ENCODE results near the gene CNOT10.
A peak's percentile ranks its signal among the peaks of the same experiment; 100 is the strongest.
"Not testable (repeated sequence)": the region's sequence is repeated elsewhere in the genome, so short reads cannot be mapped to it uniquely, and the experiment has no call there.

Gene CNOT10

DNA sequence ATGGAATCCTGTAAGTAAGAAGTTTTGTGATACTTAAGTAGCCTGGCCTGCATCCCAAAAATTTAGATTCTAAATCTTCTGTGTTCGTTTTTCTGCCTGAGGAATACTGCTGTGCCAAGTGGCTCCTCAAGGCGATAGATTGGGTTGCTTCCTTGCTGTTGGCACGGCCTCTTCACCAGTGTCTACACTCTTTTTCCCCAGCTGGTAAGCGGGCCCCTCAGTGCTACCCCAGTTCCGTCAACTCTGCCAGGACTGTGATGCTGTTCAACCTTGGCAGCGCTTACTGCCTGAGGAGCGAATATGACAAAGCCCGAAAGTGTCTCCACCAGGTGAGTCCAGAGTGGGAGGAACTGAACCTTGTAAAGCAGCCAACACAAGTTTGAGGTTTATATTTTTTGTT, 79.5 kb downstream of the CNOT10 start:
- DNase-seq = no peak

GRCh38 chr3:32778389-32778788, 93.4 kb downstream of the CNOT10 start:
- peak; percentile 48 for DNase-seq

- no peak for DNase-seq
These were observed 95.2 kb downstream of the CNOT10 start for GRCh38 chr3:32780071-32780734.

GRCh38 chr3:32780735-32781210, 95.8 kb downstream of the CNOT10 start:
- DNase-seq = peak; percentile 61

DNA sequence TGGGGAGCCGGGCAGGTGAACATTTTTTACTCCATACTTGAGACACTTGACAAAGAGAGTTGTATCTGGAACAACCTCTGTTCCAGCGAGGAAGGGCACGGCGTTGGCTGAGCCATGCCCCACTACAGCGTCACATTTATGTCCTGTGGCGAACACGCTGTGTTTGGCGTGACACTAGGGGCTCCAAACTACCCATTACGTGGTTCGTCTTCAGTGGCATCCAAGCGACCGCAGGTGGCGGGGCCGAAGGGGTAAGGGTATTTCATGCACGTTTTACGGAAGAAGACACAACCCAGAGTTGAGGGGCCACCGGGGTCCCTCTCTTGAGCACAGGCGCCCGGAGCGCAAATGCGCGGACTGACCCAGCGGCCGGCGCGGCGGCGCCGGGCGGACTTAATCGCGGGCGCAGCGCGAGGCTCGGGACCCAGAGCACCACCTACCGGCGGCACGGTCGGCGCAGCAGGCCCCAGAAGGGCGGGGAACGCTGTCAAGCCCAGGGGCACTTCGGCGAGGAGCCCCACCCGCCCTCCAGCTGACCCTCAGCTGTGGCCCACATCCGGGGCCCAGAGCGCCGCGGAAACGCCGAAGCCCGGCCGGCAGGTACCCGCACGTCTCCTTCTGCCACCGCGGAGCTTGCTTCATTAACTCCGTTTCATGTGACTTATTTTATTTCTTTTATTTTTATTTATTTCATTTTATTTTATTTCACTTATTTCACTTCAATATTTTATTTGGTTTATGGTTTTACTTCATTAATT, 96.4 kb downstream of the CNOT10 start:
- DNase-seq = peak; percentile 92

- DNase-seq = not testable (repeated sequence)
These were observed 96.9 kb downstream of the CNOT10 start for GRCh38 chr3:32781969-32782270.

DNA sequence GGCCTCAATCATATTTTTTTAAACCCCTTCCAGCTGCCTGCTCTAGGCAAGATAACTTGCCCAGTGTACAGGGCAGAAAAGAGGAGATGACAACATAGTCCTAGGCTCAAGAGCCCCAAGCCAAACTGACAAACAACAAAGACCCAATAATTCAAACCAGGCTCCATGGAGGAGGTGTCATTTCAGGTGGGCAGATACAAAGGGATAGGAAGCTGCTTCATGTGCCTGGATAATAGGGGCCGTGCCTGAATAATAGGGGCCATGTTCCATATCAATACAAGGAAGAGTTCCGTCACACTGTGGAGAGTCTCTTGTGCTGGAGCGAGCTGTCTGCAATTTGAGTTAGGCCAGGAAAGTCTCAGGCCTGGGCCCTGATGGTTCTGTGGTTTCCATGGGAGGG, 97.4 kb downstream of the CNOT10 start:
- no peak for DNase-seq

DNA sequence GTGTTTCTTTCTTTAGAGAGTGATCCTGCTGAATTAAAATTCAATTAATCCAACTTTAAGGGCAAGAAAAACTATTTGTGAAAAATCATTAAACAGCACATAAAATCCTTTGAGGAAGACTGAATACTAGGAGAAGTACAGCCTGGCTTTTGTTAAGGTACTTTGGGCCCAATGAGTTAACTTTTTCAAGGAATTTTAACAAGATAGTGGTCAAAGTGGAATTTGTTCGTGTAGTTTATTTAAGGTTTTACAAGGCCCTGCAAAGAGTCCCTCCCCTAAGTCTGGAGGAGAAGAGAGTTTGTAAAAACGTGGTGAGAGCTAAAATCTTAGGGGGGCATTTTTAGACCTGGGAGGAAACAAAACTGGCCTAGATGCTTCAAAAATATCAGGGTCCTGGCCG, 106.8 kb downstream of the CNOT10 start:
- no peak for DNase-seq

DNA sequence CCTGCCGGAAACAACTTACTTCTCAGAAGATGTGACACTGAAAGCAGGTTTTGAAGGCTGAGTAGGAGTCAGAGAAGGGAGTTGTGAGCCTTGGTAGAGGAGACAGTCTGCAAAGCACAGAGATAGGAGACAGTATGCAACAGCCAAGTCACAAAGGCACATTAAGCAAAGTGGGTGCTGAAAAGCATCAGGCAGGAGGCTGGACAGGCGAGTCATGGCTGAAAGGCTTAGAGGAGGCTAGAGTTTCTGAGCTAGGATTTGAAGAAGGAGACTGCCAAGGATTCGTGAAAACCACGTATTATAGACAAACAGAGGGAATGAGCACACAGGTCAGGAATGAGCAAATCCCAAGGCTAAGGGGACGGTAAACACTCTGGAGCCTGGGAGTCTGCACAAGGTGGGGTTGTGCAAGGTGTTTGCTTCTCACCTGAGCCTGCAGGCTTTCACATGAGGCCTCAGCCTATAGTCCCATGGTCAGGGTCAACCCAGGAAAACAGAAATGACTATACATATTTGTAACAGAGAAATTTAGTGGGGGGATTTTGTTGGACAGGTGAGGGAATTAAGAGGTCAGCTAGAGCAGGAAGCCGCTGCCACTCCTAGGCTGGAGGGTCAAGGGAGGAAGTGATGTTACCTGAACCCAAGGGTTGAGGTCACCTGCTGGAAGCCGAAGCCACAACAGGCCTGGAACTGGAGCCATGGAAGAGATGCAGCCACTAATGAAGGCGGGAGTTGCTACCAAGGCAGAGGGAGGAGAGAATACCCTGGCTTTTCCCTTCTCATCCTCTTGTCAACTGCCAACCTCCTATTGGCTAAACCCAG, 109.7 kb downstream of the CNOT10 start:
- DNase-seq = no peak

DNA sequence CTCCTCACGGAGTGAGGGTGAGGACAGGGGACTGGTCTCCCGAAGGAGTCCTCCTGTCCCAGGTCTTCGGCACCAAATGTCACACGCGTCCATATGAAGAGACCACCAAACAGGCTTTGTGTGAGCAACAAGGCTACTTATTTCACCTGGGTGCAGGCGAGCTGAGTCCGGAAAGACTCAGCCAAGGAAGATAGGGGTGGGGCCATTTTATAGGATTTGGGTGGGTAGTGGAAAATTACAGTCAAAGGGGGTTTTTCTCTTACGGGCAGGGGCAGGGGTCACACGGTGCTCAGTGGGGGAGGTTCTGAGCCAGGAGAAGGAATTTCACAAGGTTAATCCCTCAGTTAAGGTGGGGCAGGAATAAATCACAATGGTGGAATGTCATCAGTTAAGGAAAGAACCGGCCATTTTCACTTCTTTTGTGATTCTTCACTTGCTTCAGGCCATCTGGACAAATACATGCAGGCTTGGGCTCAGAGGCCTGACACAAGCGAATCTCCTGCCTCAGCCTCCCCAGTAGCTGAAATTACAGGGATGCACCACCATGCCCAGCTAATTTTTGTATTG, 111.5 kb downstream of the CNOT10 start:
- not testable (repeated sequence) for DNase-seq

DNA sequence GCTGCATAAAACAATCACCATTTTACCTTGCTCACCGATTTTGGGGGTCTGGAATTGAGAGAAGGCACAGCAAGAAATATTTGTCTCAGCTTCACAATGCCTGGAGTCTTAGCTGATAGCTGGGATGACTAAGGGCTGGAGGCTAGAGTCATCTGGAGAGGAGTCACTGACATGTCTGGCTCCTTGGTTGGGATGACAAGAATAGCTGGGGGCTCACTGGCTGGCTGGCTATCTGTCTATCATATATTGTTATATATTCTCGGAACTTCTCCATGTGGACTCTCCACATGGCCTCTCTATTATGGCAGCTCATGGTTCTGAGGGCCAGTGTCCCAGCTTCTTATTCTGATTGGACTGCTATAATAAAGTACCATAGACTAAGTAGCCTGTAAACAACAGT, 112.8 kb downstream of the CNOT10 start:
- no peak for DNase-seq

GRCh38 chr3:32801440-32801839, 116.5 kb downstream of the CNOT10 start:
- DNase-seq = not testable (repeated sequence)

DNA sequence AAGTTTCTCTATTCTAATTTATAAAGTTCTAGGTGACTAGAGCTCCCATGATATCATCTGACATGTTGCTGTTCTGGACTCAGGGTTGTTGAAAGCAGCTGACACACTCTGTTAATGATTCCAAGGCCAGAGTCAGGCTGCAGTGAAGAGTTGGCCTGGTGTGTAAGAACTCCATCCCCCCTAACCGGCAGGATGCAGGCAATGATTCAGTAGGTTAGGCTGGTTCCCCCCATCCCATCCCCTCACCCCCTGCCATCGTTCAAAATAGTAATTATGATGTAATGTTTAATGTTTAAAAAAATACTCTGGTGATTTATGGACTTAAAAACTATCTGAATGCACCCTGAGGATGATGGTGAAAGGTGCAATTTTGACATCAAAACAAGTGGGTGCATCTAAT, 128.2 kb downstream of the CNOT10 start:
- no peak for DNase-seq

GRCh38 chr3:32814361-32814760, 129.4 kb downstream of the CNOT10 start:
- DNase-seq = peak; percentile 87

DNA sequence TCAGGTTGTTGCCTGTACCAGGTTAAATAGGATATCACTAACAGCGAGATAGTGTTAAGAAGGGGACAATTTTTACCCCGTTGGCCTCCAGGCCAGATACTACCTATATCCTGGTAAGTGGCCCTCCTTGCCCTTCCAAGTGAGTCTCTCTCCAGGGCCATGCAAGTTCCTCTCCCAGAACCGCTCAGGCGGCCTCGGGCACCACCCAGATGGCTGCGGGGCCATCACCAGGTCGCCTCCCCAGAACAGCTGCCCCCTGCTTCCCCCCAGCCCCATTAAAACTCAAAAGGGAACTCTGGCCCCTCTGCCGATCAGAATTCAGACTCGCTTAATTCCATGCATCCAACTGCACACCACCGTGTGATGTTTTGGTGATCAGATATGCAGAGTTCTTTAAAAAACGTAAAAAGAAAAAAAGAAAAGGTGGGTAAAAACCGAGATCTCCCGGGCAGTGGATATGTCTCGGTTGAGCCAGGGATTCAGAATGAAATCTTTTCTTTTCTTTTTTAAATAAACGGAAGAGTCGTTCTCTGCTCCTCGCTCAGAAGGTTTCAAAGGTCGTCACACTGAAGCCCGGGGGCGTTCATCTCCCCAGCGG, 131.0 kb downstream of the CNOT10 start:
- DNase-seq = no peak

- peak; percentile 45 for DNase-seq
These were observed 131.7 kb downstream of the CNOT10 start for GRCh38 chr3:32816439-32817256.

GRCh38 chr3:32817257-32817557, 132.2 kb downstream of the CNOT10 start:
- peak; percentile 44 for DNase-seq

- peak; percentile 41 for DNase-seq
These were observed 132.7 kb downstream of the CNOT10 start, which contains the start of gene TRIM71 for GRCh38 chr3:32817558-32818228. Gene TRIM71 (plus strand): TSS chr3:32817997. CDS start chr3:32818081, 84 bp downstream.

DNA sequence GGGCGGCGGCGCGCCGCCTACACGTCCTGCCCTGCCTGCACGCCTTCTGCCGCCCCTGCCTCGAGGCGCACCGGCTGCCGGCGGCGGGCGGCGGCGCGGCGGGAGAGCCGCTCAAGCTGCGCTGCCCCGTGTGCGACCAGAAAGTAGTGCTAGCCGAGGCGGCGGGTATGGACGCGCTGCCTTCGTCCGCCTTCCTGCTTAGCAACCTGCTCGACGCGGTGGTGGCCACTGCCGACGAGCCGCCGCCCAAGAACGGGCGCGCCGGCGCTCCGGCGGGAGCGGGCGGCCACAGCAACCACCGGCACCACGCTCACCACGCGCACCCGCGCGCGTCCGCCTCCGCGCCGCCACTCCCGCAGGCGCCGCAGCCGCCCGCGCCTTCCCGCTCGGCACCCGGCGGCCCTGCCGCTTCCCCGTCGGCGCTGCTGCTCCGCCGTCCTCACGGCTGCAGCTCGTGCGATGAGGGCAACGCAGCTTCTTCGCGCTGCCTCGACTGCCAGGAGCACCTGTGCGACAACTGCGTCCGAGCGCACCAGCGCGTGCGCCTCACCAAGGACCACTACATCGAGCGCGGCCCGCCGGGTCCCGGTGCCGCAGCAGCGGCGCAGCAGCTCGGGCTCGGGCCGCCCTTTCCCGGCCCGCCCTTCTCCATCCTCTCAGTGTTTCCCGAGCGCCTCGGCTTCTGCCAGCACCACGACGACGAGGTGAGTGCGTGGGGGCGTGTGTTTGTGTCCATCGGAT, 133.4 kb downstream of the CNOT10 start:
- peak; percentile 54 for DNase-seq

DNA sequence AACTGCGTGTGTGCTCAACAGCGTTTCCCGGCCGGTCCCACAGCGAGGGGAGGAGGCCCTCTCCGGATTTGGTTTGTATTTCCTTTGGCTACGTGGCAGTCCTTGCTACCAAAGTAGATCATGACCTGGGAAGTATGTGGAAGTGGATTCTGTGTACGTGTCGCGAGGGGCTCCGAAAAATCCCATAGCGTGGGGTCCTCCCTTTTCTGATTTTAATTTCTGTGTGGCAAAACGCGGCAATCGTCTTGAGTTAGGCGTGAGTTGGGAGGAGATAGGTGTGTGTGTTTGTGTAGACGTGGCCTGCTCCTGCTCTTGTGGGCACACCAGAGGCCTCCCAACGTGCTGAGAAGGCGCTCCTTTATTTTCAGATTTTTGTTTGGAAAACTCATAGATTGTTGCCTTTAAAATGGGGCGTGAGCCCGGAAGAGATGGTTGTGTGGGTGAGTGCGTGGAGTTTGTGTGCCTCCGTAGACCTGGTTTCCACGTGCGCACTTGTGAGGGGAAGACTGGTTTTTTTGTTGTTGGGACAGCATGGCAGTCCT, 134.1 kb downstream of the CNOT10 start:
- DNase-seq = no peak
